Immature natural killer cell (primary cell): Measurements from ENCODE around the gene MAP7. TPM values are rescaled to one million over a fixed set of nuclear protein-coding genes. Genes with fewer than 3 reads are reported as not detected.
"Not testable (repeated sequence)": the region's sequence is repeated elsewhere in the genome, so short reads cannot be mapped to it uniquely, and the experiment has no call there.

ENCODE experiments used
- DNase-seq, 3 donors: peaks; one replicate each; pipeline ENCODE4 v3.0.0; 2022; ENCODE audit warnings: mixed read lengths in 1 of 3
- H3K27ac Mint-ChIP-seq, 6 donors: one replicate each; pipeline ENCODE4 v1.8.0; 2020; ENCODE audit warnings: mixed read lengths in 6 of 6, mild to moderate bottlenecking in 5 of 6, inconsistent platforms in 4 of 6, moderate library complexity in 3 of 6
- H3K27me3 Mint-ChIP-seq, 3 donors: one replicate each; pipeline ENCODE4 v1.8.0; 2020 to 2021; ENCODE audit warnings: low read depth in 3 of 3, mild to moderate bottlenecking in 3 of 3, mixed read lengths in 3 of 3, moderate library complexity in 3 of 3, inconsistent platforms in 1 of 3
- H3K36me3 Mint-ChIP-seq, 3 donors: one replicate each; pipeline ENCODE4 v1.8.0; 2020; ENCODE audit warnings: mixed read lengths in 3 of 3, inconsistent platforms in 2 of 3, mild to moderate bottlenecking in 2 of 3
- H3K4me1 Mint-ChIP-seq, 2 donors: one replicate each; pipeline ENCODE4 v1.8.0; 2020; ENCODE audit warnings: inconsistent platforms in 2 of 2, mild to moderate bottlenecking in 2 of 2, mixed read lengths in 2 of 2, moderate library complexity in 1 of 2
- H3K4me3 Mint-ChIP-seq, 5 donors: one replicate each; pipeline ENCODE4 v1.8.0; 2020; ENCODE audit warnings: mild to moderate bottlenecking in 5 of 5, mixed read lengths in 5 of 5, inconsistent platforms in 3 of 5, moderate library complexity in 3 of 5
- H3K9me3 Mint-ChIP-seq, 6 donors: one replicate each; pipeline ENCODE4 v1.8.0; 2020; ENCODE audit warnings: mild to moderate bottlenecking in 6 of 6, mixed read lengths in 6 of 6, inconsistent platforms in 4 of 6, moderate library complexity in 3 of 6
- polyA plus RNA-seq, 3 donors: library from polyadenylated mRNA; unstranded; fragments of 300-500 nt; fragmentation: Illumina TruSeq; gene quantifications; one replicate each; pipeline ENCODE4 v1.2.3, GENCODE V29; 2021

The MAP7 gene
- polyA plus RNA-seq, 3 donors from 2014 or later: 0.07 to 0.41 TPM; not detected in 1

GRCh38 chr6:136404007-136404406 is 146.2 kb downstream of the MAP7 start:
- H3K9me3 Mint-ChIP-seq: peaks cover 0 to 6% (median 0%) of the 10 kb centered on the region in 6 donors
- H3K36me3 Mint-ChIP-seq: no peaks in the 10 kb centered on the region
- H3K27ac Mint-ChIP-seq: no peak overlapping the region
- no peaks in the 10 kb centered on the region for H3K4me1 Mint-ChIP-seq
- H3K27me3 Mint-ChIP-seq: peaks cover 2 to 5% (median 3%) of the 10 kb centered on the region in 3 donors
- no peak for DNase-seq
- H3K4me3 Mint-ChIP-seq: no peak overlapping the region

- peaks cover 2 to 8% (median 3%) of the 10 kb centered on the region in 3 donors for H3K27me3 Mint-ChIP-seq
- no peak for DNase-seq
- H3K9me3 Mint-ChIP-seq: peaks cover 0 to 6% (median 0%) of the 10 kb centered on the region in 6 donors
- H3K4me3 Mint-ChIP-seq: no peak overlapping the region
- H3K27ac Mint-ChIP-seq: no peak overlapping the region
- no peaks in the 10 kb centered on the region for H3K36me3 Mint-ChIP-seq
- no peaks in the 10 kb centered on the region for H3K4me1 Mint-ChIP-seq
Measured at GRCh38 chr6:136403110-136403980, 146.9 kb downstream of the MAP7 start.

- Mint-ChIP-seq H3K9me3 (peaks cover 0 to 9% (median 0%) of the 10 kb centered on the region in 6 donors), H3K4me3 (no peak overlapping the region), H3K36me3 (no peaks in the 10 kb centered on the region), H3K27ac (no peak overlapping the region), H3K4me1 (no peaks in the 10 kb centered on the region), H3K27me3 (peaks cover 3 to 11% (median 4%) of the 10 kb centered on the region in 3 donors)
- DNase-seq: no peak
Measured at GRCh38 chr6:136401749-136402148, 148.5 kb downstream of the MAP7 start.

GRCh38 chr6:136401236-136401635 is 149.0 kb downstream of the MAP7 start:
- H3K27me3 Mint-ChIP-seq: peaks cover 3 to 11% (median 4%) of the 10 kb centered on the region in 3 donors
- DNase-seq, H3K9me3 Mint-ChIP-seq, H3K4me1 Mint-ChIP-seq, H3K4me3 Mint-ChIP-seq, H3K36me3 Mint-ChIP-seq, H3K27ac Mint-ChIP-seq: not testable (repeated sequence)

- H3K4me1 Mint-ChIP-seq: no peaks in the 10 kb centered on the region
- no peak overlapping the region for H3K27ac Mint-ChIP-seq
- DNase-seq: no peak
- H3K36me3 Mint-ChIP-seq: no peaks in the 10 kb centered on the region
- H3K4me3 Mint-ChIP-seq: no peak overlapping the region
- H3K27me3 Mint-ChIP-seq: peaks cover 2 to 11% (median 3%) of the 10 kb centered on the region in 3 donors
- peaks cover 0 to 10% (median 0%) of the 10 kb centered on the region in 6 donors for H3K9me3 Mint-ChIP-seq
Measured at GRCh38 chr6:136398453-136398852, 151.8 kb downstream of the MAP7 start.

GRCh38 chr6:136396908-136397307 is 153.3 kb downstream of the MAP7 start:
- no peak overlapping the region for H3K27ac Mint-ChIP-seq

GRCh38 chr6:136390959-136391358 is 159.3 kb downstream of the MAP7 start:
- H3K4me3 Mint-ChIP-seq, H3K4me1 Mint-ChIP-seq, H3K27ac Mint-ChIP-seq, H3K9me3 Mint-ChIP-seq, DNase-seq, H3K36me3 Mint-ChIP-seq, H3K27me3 Mint-ChIP-seq: not testable (repeated sequence)

More at GRCh38 chr6:136396908-136397307, 153.3 kb downstream of the MAP7 start:
- Mint-ChIP-seq H3K4me3 (no peak overlapping the region), H3K36me3 (no peaks in the 10 kb centered on the region), H3K27me3 (peaks cover 3 to 10% (median 4%) of the 10 kb centered on the region in 3 donors), H3K9me3 (peaks cover 0 to 7% (median 0%) of the 10 kb centered on the region in 6 donors), H3K4me1 (no peaks in the 10 kb centered on the region)
- DNase-seq: no peak

GRCh38 chr6:136387316-136387715 is 162.9 kb downstream of the MAP7 start:
- DNase-seq: no peak
- Mint-ChIP-seq H3K36me3 (no peaks in the 10 kb centered on the region), H3K9me3 (no peaks in the 10 kb centered on the region), H3K27ac (no peak overlapping the region), H3K27me3 (peaks cover 0 to 3% (median 2%) of the 10 kb centered on the region in 3 donors), H3K4me3 (no peak overlapping the region), H3K4me1 (no peaks in the 10 kb centered on the region)

- no peak overlapping the region for H3K27ac Mint-ChIP-seq
- H3K9me3 Mint-ChIP-seq: no peaks in the 10 kb centered on the region
- no peak overlapping the region for H3K4me3 Mint-ChIP-seq
- no peaks in the 10 kb centered on the region for H3K36me3 Mint-ChIP-seq
- no peaks in the 10 kb centered on the region for H3K4me1 Mint-ChIP-seq
- peaks cover 0 to 3% (median 0%) of the 10 kb centered on the region in 3 donors for H3K27me3 Mint-ChIP-seq
- no peak for DNase-seq
Measured at GRCh38 chr6:136383268-136383937, 166.8 kb downstream of the MAP7 start.

- Mint-ChIP-seq H3K9me3 (no peaks in the 10 kb centered on the region), H3K4me1 (no peaks in the 10 kb centered on the region), H3K27ac (no peak overlapping the region), H3K27me3 (peaks cover 0 to 3% (median 0%) of the 10 kb centered on the region in 3 donors), H3K4me3 (no peak overlapping the region), H3K36me3 (no peaks in the 10 kb centered on the region)
- DNase-seq: no peak
Measured at GRCh38 chr6:136382676-136383252, 167.5 kb downstream of the MAP7 start.

- H3K27me3 Mint-ChIP-seq: peaks cover 2 to 3% (median 3%) of the 10 kb centered on the region in 3 donors
- H3K9me3 Mint-ChIP-seq: no peaks in the 10 kb centered on the region
- H3K4me1 Mint-ChIP-seq: no peaks in the 10 kb centered on the region
- no peaks in the 10 kb centered on the region for H3K36me3 Mint-ChIP-seq
- H3K4me3 Mint-ChIP-seq: no peak overlapping the region
- no peak overlapping the region for H3K27ac Mint-ChIP-seq
- DNase-seq: no peak
Measured at GRCh38 chr6:136378888-136379287, 171.3 kb downstream of the MAP7 start.

- H3K4me3 Mint-ChIP-seq, DNase-seq, H3K9me3 Mint-ChIP-seq, H3K4me1 Mint-ChIP-seq, H3K27ac Mint-ChIP-seq, H3K36me3 Mint-ChIP-seq, H3K27me3 Mint-ChIP-seq: not testable (repeated sequence)
Measured at GRCh38 chr6:136375836-136376235, 174.4 kb downstream of the MAP7 start.

- Mint-ChIP-seq H3K9me3 (no peaks in the 10 kb centered on the region), H3K4me3 (no peak overlapping the region), H3K4me1 (no peaks in the 10 kb centered on the region), H3K36me3 (no peaks in the 10 kb centered on the region), H3K27me3 (peaks cover 6 to 7% (median 6%) of the 10 kb centered on the region in 3 donors), H3K27ac (no peak overlapping the region)
- no peak for DNase-seq
Measured at GRCh38 chr6:136371959-136372358, 178.3 kb downstream of the MAP7 start.
